PC-3 (cell line): ENCODE data around the gene ZNF541. TPM values are rescaled to one million over a fixed set of nuclear protein-coding genes. Genes with fewer than 3 reads are reported as not detected.

Experiments used
- ATAC-seq: fragments of 200-7000 bp; cut with Tn5 transposase; 2 replicates; pipeline ENCODE4 v1.9.1; 2020; ENCODE audit warnings: mild to moderate bottlenecking, moderate library complexity
- BruUV-seq: library from RNA; stranded (reverse); fragments of 400-500 nt; replicated peaks from 2 replicates; lab custom pipeline; 2021; lab: Mats Ljungman, UMichigan
- CTCF ChIA-PET: fragments of 300-600 bp; sonication (Branson Sonifier 250); formaldehyde crosslinking; loops from one replicate; lab custom pipeline; 2022; ENCODE audit warnings: antibody characterized with exemption; lab: Charles Lee
- POLR2A ChIA-PET: fragments of 300-600 bp; sonication (Branson Sonifier 250); formaldehyde crosslinking; loops from one replicate; lab custom pipeline; 2022; ENCODE audit warnings: antibody characterized with exemption; ENCODE audit not compliant: unreplicated experiment; lab: Charles Lee
- DNase-seq: peaks from one replicate; pipeline ENCODE4 v3.0.0-alpha.2; 2015
- H2AFZ ChIP-seq: fragments of 300-600 bp; sonication (generic); 2 replicates; pipeline ENCODE4 v1.6.0; 2016; ENCODE audit warnings: antibody characterized with exemption, low read length
- H3F3A ChIP-seq: fragments of 300-600 bp; sonication (generic); one replicate; pipeline ENCODE4 v1.6.0; 2017; ENCODE audit warnings: antibody characterized with exemption, low read length, control low read depth, mild to moderate bottlenecking; ENCODE audit not compliant: unreplicated experiment
- H3K27ac ChIP-seq: fragments of 300-600 bp; sonication (generic); 2 replicates; pipeline ENCODE4 v1.5.1; 2016; ENCODE audit warnings: mild to moderate bottlenecking, low read length
- H3K27me3 ChIP-seq: fragments of 300-600 bp; sonication (generic); 2 replicates; pipeline ENCODE4 v1.6.1; 2016; ENCODE audit warnings: low read length, mixed read lengths
- H3K36me3 ChIP-seq: fragments of 300-600 bp; sonication (generic); 2 replicates; pipeline ENCODE4 v1.6.1; 2016; ENCODE audit warnings: low read depth, mixed run types, low read length, mixed read lengths
- H3K4me1 ChIP-seq: fragments of 300-600 bp; sonication (generic); 2 replicates; pipeline ENCODE4 v1.5.1; 2016; ENCODE audit warnings: low read length; ENCODE audit not compliant: insufficient read depth
- H3K4me2 ChIP-seq: fragments of 300-600 bp; sonication (generic); 2 replicates; pipeline ENCODE4 v1.6.0; 2016; ENCODE audit warnings: low read length
- H3K4me3 ChIP-seq: fragments of 300-600 bp; sonication (generic); 2 replicates; pipeline ENCODE4 v1.5.1; 2016; ENCODE audit warnings: mild to moderate bottlenecking, low read length, mixed read lengths
- H3K79me2 ChIP-seq: fragments of 300-600 bp; sonication (generic); 2 replicates; pipeline ENCODE4 v1.6.1; 2017; ENCODE audit warnings: low read length, mixed read lengths
- H3K9ac ChIP-seq: fragments of 300-600 bp; sonication (generic); 2 replicates; pipeline ENCODE4 v1.6.0; 2016; ENCODE audit warnings: mild to moderate bottlenecking, low read length
- H3K9me2 ChIP-seq: fragments of 300-600 bp; sonication (generic); replicated peaks from 2 replicates; pipeline ENCODE4 v1.6.1; 2016; ENCODE audit warnings: mixed run types, low read length, mixed read lengths
- H3K9me3 ChIP-seq: fragments of 300-600 bp; sonication (generic); 2 replicates; pipeline ENCODE4 v1.6.1; 2016; ENCODE audit warnings: low read length, mixed read lengths
- H4K20me1 ChIP-seq: fragments of 300-600 bp; sonication (generic); 2 replicates; pipeline ENCODE4 v1.6.1; 2016; ENCODE audit warnings: low read length, mixed read lengths
- CTCF ChIP-seq: fragments of 300-600 bp; sonication (generic); conservative IDR thresholded peaks from 2 replicates; pipeline ENCODE4 v1.5.1; 2017; ENCODE audit warnings: antibody characterized with exemption, low read depth, mild to moderate bottlenecking, low read length
- EZH2 ChIP-seq: fragments of 300-600 bp; sonication (generic); IDR thresholded peaks from one replicate; pipeline ENCODE4 v1.6.1; 2017; ENCODE audit warnings: antibody characterized with exemption, mild to moderate bottlenecking, low read length; ENCODE audit not compliant: unreplicated experiment
- EZH2phosphoT487 ChIP-seq: fragments of 300-600 bp; sonication (generic); IDR thresholded peaks from 2 replicates; pipeline ENCODE4 v1.6.1; 2018; ENCODE audit warnings: mild to moderate bottlenecking, antibody characterized with exemption, low read length, borderline replicate concordance
- intact Hi-C: fragments of 100-400 bp; cut with micrococcal nuclease; formaldehyde crosslinking; loops from 2 replicates; pipeline ENCODE4 v1.9.0; 2023
- total RNA-seq: library from RNA; depleted of rRNA; stranded (reverse); fragments of >200 nt; gene quantifications from 2 replicates; pipeline ENCODE4 v1.2.3, GENCODE V29; 2014

The ZNF541 gene
- total RNA-seq, 1 experiment from 2014 or later: not detected

GRCh38 chr19:47572635-47573034 is 313 bp downstream of the ZNF541 start:
- Histone ChIP-seq H3K27me3 (no peaks in the 10 kb centered on the region), H3K9me3 (no peaks in the 10 kb centered on the region), H3K9me2 (no peaks in the 10 kb centered on the region), H3K79me2 (no peaks in the 10 kb centered on the region), H4K20me1 (no peaks in the 10 kb centered on the region), H3K9ac (no peak overlapping the region), H3K4me2 (no peak overlapping the region), H3K4me1 (no peaks in the 10 kb centered on the region), H3F3A (no peaks in the 10 kb centered on the region), H3K36me3 (no peaks in the 10 kb centered on the region), H2AFZ (no peak overlapping the region), H3K4me3 (no peak overlapping the region), H3K27ac (no peak overlapping the region)
- no TSS peak for BruUV-seq
- intact Hi-C loops: no loop called here
- ChIA-PET CTCF (no interaction called here), POLR2A (no interaction called here)
- DNase-seq (no peak), ATAC-seq (no peak)
- TF ChIP-seq CTCF (no peak), EZH2 (no peak), EZH2phosphoT487 (no peak)

- Histone ChIP-seq H3K4me2 (no peak overlapping the region), H2AFZ (no peak overlapping the region), H3F3A (no peaks in the 10 kb centered on the region), H3K9me2 (no peaks in the 10 kb centered on the region), H4K20me1 (no peaks in the 10 kb centered on the region), H3K4me3 (no peak overlapping the region), H3K9me3 (no peaks in the 10 kb centered on the region), H3K27me3 (no peaks in the 10 kb centered on the region), H3K9ac (no peak overlapping the region), H3K36me3 (no peaks in the 10 kb centered on the region), H3K79me2 (no peaks in the 10 kb centered on the region), H3K4me1 (no peaks in the 10 kb centered on the region), H3K27ac (no peak overlapping the region)
- intact Hi-C loops: no loop called here
- ATAC-seq (no peak), DNase-seq (no peak)
- CTCF ChIA-PET: no interaction called here
- BruUV-seq: no TSS peak
- POLR2A ChIA-PET: no interaction called here
- TF ChIP-seq EZH2phosphoT487: no peak
- no peak for TF ChIP-seq EZH2
- no peak for TF ChIP-seq CTCF
Observed at GRCh38 chr19:47569331-47569730, 3.6 kb downstream of the ZNF541 start.

GRCh38 chr19:47564081-47564480 is 8.9 kb downstream of the ZNF541 start:
- H3K9me2 ChIP-seq: no peaks in the 10 kb centered on the region
- no peak overlapping the region for H3K27ac ChIP-seq
- H3K79me2 ChIP-seq: no peaks in the 10 kb centered on the region
- no peak overlapping the region for H3K4me2 ChIP-seq
- H3K27me3 ChIP-seq: no peaks in the 10 kb centered on the region
- H3K4me1 ChIP-seq: peaks cover 20% of the 10 kb centered on the region; the same call in 1 of the 2 replicates
- H3K36me3 ChIP-seq: no peaks in the 10 kb centered on the region
- no peak for TF ChIP-seq EZH2phosphoT487
- no peak for TF ChIP-seq CTCF
- TF ChIP-seq EZH2: no peak
- H4K20me1 ChIP-seq: no peaks in the 10 kb centered on the region
- no peak overlapping the region for H3K9ac ChIP-seq
- no peak overlapping the region for H3K4me3 ChIP-seq
- intact Hi-C loops: loop anchor here (5.0 kb wide), 1 partner anchor 47 kb away; the partner anchor contains the start of gene NAPA
- ChIA-PET CTCF (no interaction called here), POLR2A (no interaction called here)
- BruUV-seq: no TSS peak
- no peaks in the 10 kb centered on the region for H3K9me3 ChIP-seq
- H3F3A ChIP-seq: no peaks in the 10 kb centered on the region
- no peak overlapping the region for H2AFZ ChIP-seq
- DNase-seq: no peak
- ATAC-seq: no peak
